ENCODE measurements around the gene FANCC.

The FANCC gene

DNA sequence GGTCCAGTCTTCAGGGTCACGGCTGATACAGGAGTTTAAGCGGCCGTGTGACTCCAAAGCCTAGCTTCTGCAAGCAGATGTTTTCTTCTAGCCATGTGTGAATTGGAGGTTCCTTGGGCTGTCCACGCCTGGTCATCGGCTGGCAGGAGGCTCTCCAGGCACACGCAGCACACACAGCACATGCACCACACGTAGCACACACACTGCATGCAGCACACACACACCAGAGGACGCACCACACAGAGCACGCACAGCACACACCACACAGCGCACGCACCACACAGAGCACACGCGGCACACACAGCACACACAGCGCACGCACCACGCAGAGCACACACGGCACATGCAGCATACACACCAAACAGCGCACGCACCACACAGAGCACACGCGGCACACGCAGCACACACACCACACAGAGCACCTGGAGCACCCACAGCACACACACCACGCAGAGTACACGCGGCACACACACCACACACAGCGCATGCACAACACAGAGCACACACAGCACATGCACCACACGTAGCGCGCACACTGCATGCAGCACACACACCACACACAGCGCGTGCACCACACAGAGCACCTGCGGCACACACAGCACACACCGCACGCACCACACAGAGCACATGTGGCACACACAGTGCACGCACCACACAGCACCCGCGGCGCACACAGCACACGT, 234.3 kb downstream of the FANCC start:
- no peak for DNase-seq

- no peak for DNase-seq
Observed at GRCh38 chr9:95082401-95083084, 235.0 kb downstream of the FANCC start.

- DNase-seq, result no peak
Observed at GRCh38 chr9:95081998-95082397, 235.5 kb downstream of the FANCC start.

DNA sequence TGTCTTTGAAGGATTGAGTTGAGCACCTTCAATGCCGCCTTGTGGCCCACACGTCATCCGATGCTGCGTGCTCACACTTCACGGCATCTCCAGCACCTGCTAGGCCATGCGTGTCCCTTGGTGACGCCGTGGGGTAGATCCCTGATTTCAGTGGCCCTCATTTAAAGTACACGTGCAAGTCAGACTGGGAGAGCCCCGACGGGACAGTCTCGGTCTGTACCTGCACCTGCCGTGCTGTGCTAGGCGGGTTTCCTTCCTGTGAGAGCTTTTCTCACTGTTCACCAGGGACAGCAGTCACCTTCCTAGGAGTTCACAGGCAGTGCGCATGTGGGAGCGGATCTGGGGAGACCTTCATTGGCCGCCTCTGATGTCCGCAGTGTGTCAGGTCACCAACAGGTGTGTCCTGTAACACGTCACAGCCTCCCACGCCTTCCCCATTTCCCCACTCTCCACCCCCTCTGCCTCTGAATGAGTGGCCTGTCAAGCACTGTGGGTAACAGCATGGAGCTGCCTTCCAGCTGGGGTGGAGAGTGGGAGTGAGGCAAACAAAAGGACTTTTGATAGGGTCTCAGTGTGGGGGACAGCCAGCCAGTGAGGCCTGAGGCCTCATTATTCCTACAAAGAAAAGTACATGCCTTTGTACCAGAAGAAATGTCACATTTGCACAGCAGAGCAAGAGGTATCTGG, 236.4 kb downstream of the FANCC start:
- DNase-seq, result no peak

GRCh38 chr9:95079461-95079860, 238.0 kb downstream of the FANCC start:
- DNase-seq, result no peak

DNA sequence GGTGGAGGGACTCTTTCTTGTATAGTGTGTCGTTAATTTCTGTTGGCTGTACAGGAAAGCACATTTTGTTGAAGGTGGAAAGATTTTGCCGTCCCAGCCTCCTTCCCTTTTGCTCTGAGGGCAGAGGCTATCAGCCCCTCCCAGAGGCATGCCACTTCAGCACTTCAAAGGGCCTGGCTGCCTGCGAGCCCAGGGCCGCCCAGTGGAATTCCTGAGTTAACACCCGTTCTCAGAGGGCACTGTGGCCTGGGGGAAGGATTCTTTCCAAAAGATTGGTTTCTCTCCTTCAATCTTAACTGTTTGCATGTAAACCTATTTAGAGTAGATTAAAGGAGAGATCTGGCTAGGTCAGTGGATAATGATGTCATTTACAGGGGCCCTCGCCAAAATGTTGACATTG, 238.6 kb downstream of the FANCC start:
- DNase-seq, result no peak

DNA sequence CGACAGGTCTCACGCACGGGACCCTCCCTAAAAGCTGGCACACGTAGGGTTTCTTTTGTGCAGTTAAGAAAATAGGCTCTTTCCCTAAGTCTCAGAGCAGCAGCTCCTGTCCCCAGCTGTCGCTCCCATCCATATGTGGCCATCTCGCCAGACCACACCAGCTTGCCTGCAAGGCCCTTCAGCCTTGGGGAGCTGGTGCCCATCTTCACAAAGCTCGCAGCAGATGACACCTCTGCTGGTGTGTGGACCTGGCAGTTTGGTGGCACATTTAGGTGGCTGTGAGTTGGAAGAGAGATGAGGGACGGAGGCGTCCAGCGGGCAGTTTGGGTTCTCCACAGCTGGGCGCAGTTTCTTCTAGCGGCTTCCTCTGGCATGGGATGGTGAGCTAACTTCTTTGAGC, 239.0 kb downstream of the FANCC start:
- DNase-seq, result no peak

DNA sequence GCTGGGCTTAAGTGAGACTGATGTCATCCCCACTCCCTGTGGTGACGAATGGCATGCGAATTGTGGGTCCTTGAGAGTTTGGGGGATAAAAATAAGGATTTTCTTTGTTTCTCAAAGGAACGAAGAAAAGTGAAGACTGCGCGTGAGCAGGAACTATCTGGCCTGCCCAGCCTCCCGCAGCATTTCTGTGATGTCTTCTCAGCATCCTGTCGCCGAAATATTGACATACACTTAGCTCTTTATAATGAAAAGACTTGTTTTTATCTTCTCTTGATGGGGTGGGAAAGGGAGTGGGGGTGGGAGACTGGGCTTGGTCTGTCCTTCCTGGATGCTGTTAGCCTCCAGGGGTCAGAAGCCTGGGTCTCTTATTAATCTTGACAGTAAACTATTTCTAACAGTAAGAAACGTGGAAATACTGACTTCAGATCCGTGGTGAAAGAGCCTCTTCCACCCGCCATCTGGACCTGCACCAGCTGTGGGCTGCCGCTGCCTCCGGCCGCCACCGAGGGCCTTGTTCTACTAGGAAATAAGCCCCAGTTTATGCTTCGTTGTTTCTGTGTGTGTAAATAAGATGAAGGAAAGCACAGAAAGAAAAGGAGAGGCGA, 239.6 kb downstream of the FANCC start:
- no peak for DNase-seq

GRCh38 chr9:95077053-95077765, 240.3 kb downstream of the FANCC start:
- no peak for DNase-seq

DNA sequence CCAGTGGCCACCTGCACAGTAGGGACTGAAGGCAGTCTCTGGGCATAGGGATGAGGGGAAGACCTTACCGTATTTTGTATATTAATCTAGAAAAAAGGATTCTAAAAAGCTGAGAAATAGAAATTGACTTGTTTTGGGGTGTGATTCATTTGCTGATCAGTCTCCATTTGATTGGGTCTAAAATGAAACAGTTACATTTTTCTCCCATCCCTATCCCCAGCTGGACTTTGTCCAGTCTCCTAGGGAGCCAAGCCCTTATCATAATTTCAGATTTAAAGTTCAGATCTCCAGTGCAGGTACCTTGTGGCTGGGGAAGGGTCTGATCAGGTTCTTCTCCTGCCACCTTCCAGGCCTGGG, 240.8 kb downstream of the FANCC start:
- DNase-seq, result no peak

- DNase-seq, result no peak
Observed at GRCh38 chr9:95075700-95076099, 241.8 kb downstream of the FANCC start.

DNA sequence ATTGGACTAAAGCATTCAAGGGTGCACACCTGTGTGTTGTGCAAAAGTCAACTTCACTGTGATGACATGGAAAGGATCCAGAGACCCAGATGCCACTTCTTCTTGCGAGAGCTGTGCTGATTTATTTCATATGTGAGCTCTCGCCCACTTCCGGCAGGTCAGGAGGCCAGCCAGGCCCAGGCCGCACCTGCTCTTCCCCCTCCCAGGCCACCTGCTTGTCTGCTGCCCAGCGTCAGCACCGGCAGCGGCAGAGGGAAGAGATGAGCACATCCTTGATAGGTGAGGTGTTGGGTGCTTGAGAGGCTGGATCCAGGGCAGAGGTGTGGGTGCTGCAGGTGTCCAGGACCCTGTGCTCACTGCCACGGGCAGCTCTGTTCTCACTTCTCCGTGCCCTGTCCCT, 242.9 kb downstream of the FANCC start:
- no peak for DNase-seq

DNA sequence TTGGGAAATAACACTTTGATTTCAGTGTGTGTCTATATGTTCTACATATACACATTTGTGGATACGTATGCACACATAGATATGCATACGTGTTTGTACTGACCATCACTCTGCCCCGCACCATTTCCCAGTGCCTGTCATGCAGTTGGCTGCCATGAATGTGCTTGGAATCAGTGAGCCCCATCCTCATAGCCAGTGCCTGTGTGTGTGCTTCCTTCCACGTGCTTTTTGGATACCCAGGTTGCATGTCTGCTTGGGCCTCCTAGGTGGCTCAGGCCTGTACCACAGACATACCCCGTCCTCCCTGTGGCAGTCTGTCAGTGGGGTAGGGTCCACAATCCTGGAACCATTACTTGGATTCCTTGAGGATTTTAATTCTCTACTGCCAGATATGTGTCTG, 243.6 kb downstream of the FANCC start:
- no peak for DNase-seq

- no peak for DNase-seq
Observed at GRCh38 chr9:95073042-95073607, 244.4 kb downstream of the FANCC start.

- no peak for DNase-seq
Observed at GRCh38 chr9:95071925-95072324, 245.6 kb downstream of the FANCC start.

DNA sequence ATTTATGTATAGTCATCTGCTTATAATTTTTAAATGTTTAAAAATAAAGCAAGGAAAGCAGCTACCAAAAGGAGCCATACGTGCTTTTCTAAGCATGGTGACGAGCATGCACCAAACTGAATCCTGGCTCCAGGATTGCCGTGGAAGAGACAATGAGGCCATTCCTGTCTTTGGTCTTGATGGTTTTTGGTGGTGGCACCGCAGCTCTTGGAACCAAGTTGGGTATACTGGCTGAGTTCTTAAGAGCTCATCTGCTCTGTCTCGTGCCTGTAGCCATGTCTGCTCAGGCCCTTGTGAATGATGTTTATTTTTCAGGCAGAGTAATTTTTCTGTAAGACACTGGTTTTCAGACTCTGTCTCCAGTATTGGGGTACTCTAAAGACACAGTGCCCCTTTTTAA, 246.1 kb downstream of the FANCC start:
- DNase-seq, result no peak

- no peak for DNase-seq
Observed at GRCh38 chr9:95070549-95071021, 246.9 kb downstream of the FANCC start.

DNA sequence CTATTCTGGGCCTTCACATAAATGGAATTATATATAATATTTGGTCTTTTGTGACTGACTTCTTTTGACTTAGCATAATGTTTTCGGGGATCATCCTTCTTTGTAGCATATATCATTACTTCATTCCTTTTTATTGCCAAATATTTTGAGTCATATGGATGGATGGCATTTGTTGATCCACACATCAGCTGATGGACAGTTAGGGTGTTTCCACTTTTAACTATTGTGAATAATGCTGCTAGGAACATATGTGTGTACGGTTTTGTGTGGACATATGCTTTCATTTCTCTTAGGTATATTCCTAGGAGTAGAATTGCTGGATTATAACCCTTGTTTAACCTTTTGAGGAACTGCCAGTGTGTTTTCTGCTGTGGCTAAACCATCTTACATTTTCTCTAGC, 249.6 kb downstream of the FANCC start:
- peak; percentile 45 for DNase-seq

- DNase-seq, result no peak
Observed at GRCh38 chr9:95067057-95067456, 250.5 kb downstream of the FANCC start.

GRCh38 chr9:95065224-95065623, 252.3 kb downstream of the FANCC start:
- no peak for DNase-seq

DNA sequence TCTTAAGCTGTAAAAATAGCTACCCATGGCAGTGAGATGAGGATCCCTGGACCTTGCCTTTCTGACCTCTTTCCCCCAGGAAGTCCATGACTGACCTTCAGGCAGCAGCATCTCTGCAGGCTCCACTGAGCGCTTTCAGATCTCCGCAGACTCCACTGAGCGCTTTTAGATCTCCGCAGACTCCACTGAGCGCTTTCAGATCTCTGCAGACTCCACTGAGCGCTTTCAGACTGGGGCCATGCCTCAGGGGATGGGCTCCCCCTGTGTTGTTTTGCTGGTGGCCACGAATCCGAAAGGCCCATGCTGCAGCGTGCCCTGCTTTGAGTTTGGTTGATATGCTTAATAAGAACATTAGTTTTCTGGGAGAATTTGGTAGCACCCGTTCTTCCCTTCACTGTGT, 254.2 kb downstream of the FANCC start:
- no peak for DNase-seq

DNA sequence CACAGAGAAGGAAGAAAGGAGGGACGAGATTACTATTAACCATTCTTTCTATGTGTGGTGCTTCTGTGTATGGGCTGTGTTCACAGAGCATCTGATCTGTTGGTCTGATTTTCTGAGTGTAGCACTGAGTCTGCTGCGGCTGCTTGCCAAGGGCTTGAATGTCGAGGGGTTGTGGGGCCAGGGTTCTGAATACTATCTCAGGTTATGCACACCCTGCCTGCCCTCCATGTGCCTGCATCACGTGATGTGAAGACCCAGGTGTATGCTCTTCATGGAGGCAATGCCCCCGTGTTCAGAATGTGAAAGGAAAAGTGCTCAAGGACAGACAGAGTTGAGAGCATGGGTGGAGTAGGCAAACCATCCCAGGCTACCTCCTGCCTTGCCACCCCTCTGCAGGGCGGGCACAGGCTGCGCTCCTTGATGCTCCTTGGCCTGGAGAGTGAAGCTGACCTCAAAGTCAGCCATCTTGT, 254.9 kb downstream of the FANCC start:
- DNase-seq, result no peak
